Neural cell (in vitro differentiated cells): Measurements from ENCODE around the gene GPATCH11.

Experiments
- EP300 ChIP-seq: fragments of 450-650 bp; conservative IDR thresholded peaks from 2 replicates; pipeline ENCODE4 v1.6.1; 2014; ENCODE audit warnings: antibody characterized with exemption, mild to moderate bottlenecking, moderate library complexity; ENCODE audit not compliant: poor library complexity, severe bottlenecking
- EZH2 ChIP-seq: fragments of 200-600, 300-800 bp; shearing (Covaris generic), sonication (generic); IDR thresholded peaks from 2 replicates; pipeline ENCODE4 v1.6.1; 2014; ENCODE audit warnings: antibody characterized with exemption, low read length, borderline replicate concordance, mild to moderate bottlenecking; ENCODE audit not compliant: insufficient read depth, poor library complexity, severe bottlenecking
- POLR2AphosphoS5 ChIP-seq: IDR thresholded peaks from 2 replicates; pipeline ENCODE4 v1.6.1; 2012
- RAD21 ChIP-seq: fragments of 450-650 bp; conservative IDR thresholded peaks from 2 replicates; pipeline ENCODE4 v1.6.1; 2014; ENCODE audit warnings: antibody characterized with exemption, mild to moderate bottlenecking, moderate library complexity
- SMC3 ChIP-seq: fragments of 450-650 bp; conservative IDR thresholded peaks from 2 replicates; pipeline ENCODE4 v1.6.1; 2014; ENCODE audit warnings: antibody characterized with exemption, mild to moderate bottlenecking, moderate library complexity; ENCODE audit not compliant: poor library complexity
- TAF1 ChIP-seq: IDR thresholded peaks from 2 replicates; pipeline ENCODE4 v1.6.1; 2012; ENCODE audit warnings: low read depth
- TF ChIP-seq, protein P1 (sequence below): fragments of 450-650 bp; IDR thresholded peaks from 2 replicates; pipeline ENCODE4 v1.5.1; 2014; ENCODE audit warnings: antibody characterized with exemption, mild to moderate bottlenecking, moderate library complexity; ENCODE audit not compliant: poor library complexity, severe bottlenecking

- TF ChIP-seq, protein P1, sequence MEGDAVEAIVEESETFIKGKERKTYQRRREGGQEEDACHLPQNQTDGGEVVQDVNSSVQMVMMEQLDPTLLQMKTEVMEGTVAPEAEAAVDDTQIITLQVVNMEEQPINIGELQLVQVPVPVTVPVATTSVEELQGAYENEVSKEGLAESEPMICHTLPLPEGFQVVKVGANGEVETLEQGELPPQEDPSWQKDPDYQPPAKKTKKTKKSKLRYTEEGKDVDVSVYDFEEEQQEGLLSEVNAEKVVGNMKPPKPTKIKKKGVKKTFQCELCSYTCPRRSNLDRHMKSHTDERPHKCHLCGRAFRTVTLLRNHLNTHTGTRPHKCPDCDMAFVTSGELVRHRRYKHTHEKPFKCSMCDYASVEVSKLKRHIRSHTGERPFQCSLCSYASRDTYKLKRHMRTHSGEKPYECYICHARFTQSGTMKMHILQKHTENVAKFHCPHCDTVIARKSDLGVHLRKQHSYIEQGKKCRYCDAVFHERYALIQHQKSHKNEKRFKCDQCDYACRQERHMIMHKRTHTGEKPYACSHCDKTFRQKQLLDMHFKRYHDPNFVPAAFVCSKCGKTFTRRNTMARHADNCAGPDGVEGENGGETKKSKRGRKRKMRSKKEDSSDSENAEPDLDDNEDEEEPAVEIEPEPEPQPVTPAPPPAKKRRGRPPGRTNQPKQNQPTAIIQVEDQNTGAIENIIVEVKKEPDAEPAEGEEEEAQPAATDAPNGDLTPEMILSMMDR, result no peak
- no peak for TF ChIP-seq RAD21
- TF ChIP-seq EZH2, result no peak
- no peak for TF ChIP-seq POLR2AphosphoS5
- TF ChIP-seq EP300, result no peak
- no peak for TF ChIP-seq TAF1
- no peak for TF ChIP-seq SMC3
Measured at GRCh38 chr2:37068686-37069085, 15.6 kb upstream of the GPATCH11 start.
